Muscle layer of colon (tissue), 2 donors: ENCODE measurements around the gene ABI2.

Source experiments
- H3K27ac ChIP-seq: one replicate; pipeline ENCODE4 v1.7.0; 2013; ENCODE audit warnings: low read depth, mild to moderate bottlenecking, low read length, moderate library complexity
- H3K27me3 ChIP-seq, 2 donors: one replicate each; pipeline ENCODE4 v1.7.0; 2013; ENCODE audit warnings: low read length in 2 of 2, mild to moderate bottlenecking in 2 of 2; ENCODE audit not compliant: insufficient read depth in 2 of 2, control insufficient read depth in 1 of 2
- H3K36me3 ChIP-seq: one replicate; pipeline ENCODE4 v1.7.0; 2013; ENCODE audit warnings: mild to moderate bottlenecking, low read length; ENCODE audit not compliant: insufficient read depth
- H3K4me1 ChIP-seq: one replicate; pipeline ENCODE4 v1.7.0; 2013; ENCODE audit warnings: mild to moderate bottlenecking, low read length; ENCODE audit not compliant: insufficient read depth
- H3K4me3 ChIP-seq, 2 donors: one replicate each; pipeline ENCODE4 v1.7.0; 2013; ENCODE audit warnings: low read length in 2 of 2, low read depth in 1 of 2, mild to moderate bottlenecking in 1 of 2, moderate library complexity in 1 of 2
- H3K9ac ChIP-seq: one replicate; pipeline ENCODE4 v1.7.0; 2013; ENCODE audit warnings: low read length
- H3K9me3 ChIP-seq: one replicate; pipeline ENCODE4 v1.7.0; 2013; ENCODE audit warnings: mild to moderate bottlenecking, low read length
- donor health status: abdominal sarcoma.
- donor health status: Adenocarcinoma of cecum.

Gene ABI2

DNA sequence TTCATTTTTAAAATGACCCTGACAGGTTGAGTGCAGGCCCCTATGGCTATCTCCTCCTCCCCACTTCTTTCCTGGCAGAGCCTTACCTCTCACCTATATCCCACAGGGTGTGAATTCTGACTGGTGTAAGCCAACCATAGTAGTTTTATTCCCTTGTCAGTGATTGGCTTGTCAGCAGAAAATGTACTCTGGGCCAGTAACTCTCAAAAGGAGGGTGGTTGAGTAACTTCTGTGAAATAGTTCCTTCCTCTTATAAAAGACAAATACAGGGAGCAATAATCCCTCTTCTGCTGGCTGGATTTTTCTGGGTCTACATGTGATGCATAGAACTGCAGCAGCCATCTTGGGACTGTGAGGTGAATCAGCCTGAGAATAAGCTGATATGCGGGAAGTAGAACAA is 123.5 kb downstream of the ABI2 start:
- no peak overlapping the region for H3K9ac ChIP-seq
- H3K36me3 ChIP-seq: peaks cover 6% of the 10 kb centered on the region
- no peaks in the 10 kb centered on the region for H3K4me1 ChIP-seq
- no peaks in the 10 kb centered on the region for H3K9me3 ChIP-seq
- no peak overlapping the region for H3K27ac ChIP-seq
- H3K4me3 ChIP-seq: no peak overlapping the region
- no peaks in the 10 kb centered on the region for H3K27me3 ChIP-seq

GRCh38 chr2:203453858-203454451 is 125.8 kb downstream of the ABI2 start:
- no peaks in the 10 kb centered on the region for H3K4me1 ChIP-seq
- H3K27me3 ChIP-seq: no peaks in the 10 kb centered on the region
- no peak overlapping the region for H3K9ac ChIP-seq
- no peak overlapping the region for H3K27ac ChIP-seq
- H3K36me3 ChIP-seq: peaks cover 6% of the 10 kb centered on the region
- no peaks in the 10 kb centered on the region for H3K9me3 ChIP-seq
- no peak overlapping the region for H3K4me3 ChIP-seq

- no peak overlapping the region for H3K9ac ChIP-seq
- no peak overlapping the region for H3K4me3 ChIP-seq
- H3K27me3 ChIP-seq: no peaks in the 10 kb centered on the region
- H3K27ac ChIP-seq: no peak overlapping the region
- H3K4me1 ChIP-seq: no peaks in the 10 kb centered on the region
- peaks cover 10% of the 10 kb centered on the region for H3K36me3 ChIP-seq
- H3K9me3 ChIP-seq: no peaks in the 10 kb centered on the region
Measured at GRCh38 chr2:203455209-203455608, 127.0 kb downstream of the ABI2 start.

DNA sequence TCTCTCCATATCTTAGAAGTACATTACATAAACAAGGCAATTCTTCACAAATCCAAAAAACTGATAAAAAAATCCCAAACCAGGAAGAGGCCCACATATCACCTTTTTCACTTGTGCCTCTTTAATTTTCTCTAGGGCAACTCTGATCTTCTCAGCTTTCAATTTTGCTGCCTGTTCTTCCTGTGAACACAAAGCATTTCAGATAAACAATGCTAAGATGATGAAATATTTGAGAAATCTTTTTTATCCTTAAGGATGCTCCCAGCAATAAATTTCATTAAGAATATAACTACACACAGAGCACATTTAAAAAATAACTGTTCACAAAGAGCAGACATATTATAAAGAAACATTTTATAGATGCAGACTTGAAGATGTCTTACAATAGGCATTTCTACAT is 133.6 kb downstream of the ABI2 start:
- no peak overlapping the region for H3K9ac ChIP-seq
- H3K36me3 ChIP-seq: peaks cover 4% of the 10 kb centered on the region
- no peaks in the 10 kb centered on the region for H3K9me3 ChIP-seq
- H3K4me3 ChIP-seq: no peak overlapping the region
- no peaks in the 10 kb centered on the region for H3K27me3 ChIP-seq
- no peak overlapping the region for H3K27ac ChIP-seq
- H3K4me1 ChIP-seq: no peaks in the 10 kb centered on the region

DNA sequence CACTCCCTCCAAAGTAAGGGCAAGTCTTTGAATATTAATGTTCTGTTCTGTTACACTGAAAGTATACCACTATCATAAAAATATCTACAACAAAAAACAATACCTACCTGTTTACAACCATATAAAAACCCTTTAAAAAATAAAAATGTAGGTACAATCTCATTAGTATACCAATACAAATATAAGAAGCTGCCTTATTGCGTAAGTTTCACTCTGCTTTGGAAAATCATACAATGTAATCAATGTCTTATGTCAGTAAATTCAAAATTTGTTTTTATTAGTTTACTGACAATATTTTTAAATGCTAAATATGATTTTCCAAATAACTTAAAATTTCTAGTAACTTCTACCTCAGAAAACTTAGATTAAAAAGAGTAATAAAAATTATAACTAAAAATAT is 134.1 kb downstream of the ABI2 start:
- H3K9ac ChIP-seq: no peak overlapping the region
- no peaks in the 10 kb centered on the region for H3K27me3 ChIP-seq
- peaks cover 4% of the 10 kb centered on the region for H3K36me3 ChIP-seq
- H3K4me1 ChIP-seq: no peaks in the 10 kb centered on the region
- no peak overlapping the region for H3K4me3 ChIP-seq
- no peaks in the 10 kb centered on the region for H3K9me3 ChIP-seq
- no peak overlapping the region for H3K27ac ChIP-seq

DNA sequence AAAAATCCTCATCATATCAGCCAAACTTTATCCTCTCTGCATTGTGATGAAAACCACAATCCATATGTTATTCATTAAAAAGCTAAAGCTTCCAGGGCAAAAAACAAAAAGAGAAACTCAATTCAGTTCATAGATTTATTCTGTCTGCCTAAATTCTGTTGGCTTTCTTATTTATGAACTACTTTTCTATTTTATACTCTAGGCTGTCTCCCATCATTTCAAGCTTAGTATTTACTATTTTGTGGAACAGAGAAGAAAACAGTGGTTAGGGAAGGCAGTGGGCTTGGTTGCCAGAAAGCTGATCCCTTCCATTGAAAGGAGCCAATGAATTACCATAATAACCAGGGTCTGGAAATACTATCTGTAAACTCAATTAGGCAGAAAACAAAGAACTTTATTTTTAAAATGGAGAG is 135.1 kb downstream of the ABI2 start:
- Histone ChIP-seq H3K4me3 (no peak overlapping the region), H3K9ac (no peak overlapping the region), H3K9me3 (no peaks in the 10 kb centered on the region), H3K4me1 (peaks cover 5% of the 10 kb centered on the region), H3K27me3 (no peaks in the 10 kb centered on the region), H3K27ac (no peak overlapping the region), H3K36me3 (peaks cover 4% of the 10 kb centered on the region)

- Histone ChIP-seq H3K4me1 (peaks cover 13% of the 10 kb centered on the region), H3K27me3 (no peaks in the 10 kb centered on the region), H3K36me3 (no peaks in the 10 kb centered on the region), H3K9ac (no peak overlapping the region), H3K27ac (no peak overlapping the region), H3K4me3 (no peak overlapping the region), H3K9me3 (no peaks in the 10 kb centered on the region)
Measured at GRCh38 chr2:203469546-203469945, 141.4 kb downstream of the ABI2 start.

DNA sequence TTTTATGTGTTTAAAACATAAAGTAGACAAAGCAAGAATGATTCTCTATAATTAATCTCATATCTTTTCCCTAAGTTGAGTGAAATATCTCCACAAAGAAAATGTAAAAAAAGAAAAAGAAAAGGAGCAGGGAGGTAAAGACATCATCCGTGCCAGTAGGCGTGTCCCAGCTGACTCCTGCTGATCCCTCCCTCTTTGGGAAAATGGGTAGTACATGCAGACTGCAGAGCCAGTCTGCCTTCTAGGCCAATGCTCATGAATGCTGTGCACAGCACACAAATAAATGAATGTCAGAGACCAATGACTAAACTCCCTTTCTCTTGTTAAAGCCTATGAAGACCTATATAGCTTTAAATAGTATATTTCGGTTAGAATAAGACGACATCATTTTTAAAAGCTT is 142.2 kb downstream of the ABI2 start:
- Histone ChIP-seq H3K9ac (no peak overlapping the region), H3K4me3 (no peak overlapping the region), H3K9me3 (no peaks in the 10 kb centered on the region), H3K36me3 (no peaks in the 10 kb centered on the region), H3K27ac (no peak overlapping the region), H3K4me1 (peaks cover 13% of the 10 kb centered on the region), H3K27me3 (no peaks in the 10 kb centered on the region)

- Histone ChIP-seq H3K27me3 (no peaks in the 10 kb centered on the region), H3K9me3 (no peaks in the 10 kb centered on the region), H3K9ac (no peak overlapping the region), H3K4me1 (peaks cover 13% of the 10 kb centered on the region), H3K36me3 (no peaks in the 10 kb centered on the region), H3K4me3 (no peak overlapping the region), H3K27ac (no peak overlapping the region)
Measured at GRCh38 chr2:203471323-203471722, 143.1 kb downstream of the ABI2 start.

DNA sequence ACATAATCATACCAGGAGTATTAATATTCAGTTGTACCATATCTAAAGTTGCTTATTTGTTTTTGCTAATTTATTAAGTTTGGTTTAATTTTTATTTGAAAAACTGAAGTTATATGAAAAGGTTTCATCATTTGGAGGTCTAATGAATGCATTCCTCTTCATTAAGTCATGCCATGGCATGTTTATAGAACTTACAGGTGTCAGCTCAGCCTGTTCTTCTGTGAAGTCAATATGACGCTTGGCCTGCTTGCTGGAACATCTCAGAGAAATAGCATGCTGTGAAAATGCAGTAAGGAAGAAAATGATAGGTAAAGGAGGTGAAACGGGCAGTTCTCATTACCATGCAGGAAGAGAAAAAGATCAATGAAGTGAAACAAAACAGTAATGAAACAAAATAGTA is 148.7 kb downstream of the ABI2 start:
- H3K27me3 ChIP-seq: no peaks in the 10 kb centered on the region
- H3K4me1 ChIP-seq: no peaks in the 10 kb centered on the region
- H3K9me3 ChIP-seq: no peaks in the 10 kb centered on the region
- H3K36me3 ChIP-seq: no peaks in the 10 kb centered on the region
- H3K4me3 ChIP-seq: no peak overlapping the region
- H3K9ac ChIP-seq: no peak overlapping the region
- H3K27ac ChIP-seq: no peak overlapping the region

DNA sequence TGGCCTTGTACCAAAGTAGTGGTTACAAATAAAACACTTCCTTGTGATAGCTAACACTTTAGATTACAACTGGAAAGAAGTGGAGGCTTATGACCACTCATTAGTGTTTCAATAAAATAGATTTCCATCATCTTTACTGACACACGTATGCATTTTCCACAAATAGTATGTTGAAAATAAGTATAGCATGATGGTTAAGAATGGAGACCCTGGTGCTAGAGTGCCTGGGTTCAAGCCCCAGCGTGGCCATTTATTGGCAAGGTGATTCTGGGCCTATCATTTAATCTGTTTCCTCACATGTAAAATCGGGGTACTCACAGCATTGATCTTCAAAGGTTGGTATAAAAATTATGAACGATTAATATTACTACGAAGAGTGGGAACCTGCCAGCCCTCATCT is 152.4 kb downstream of the ABI2 start:
- H3K4me1 ChIP-seq: no peaks in the 10 kb centered on the region
- H3K27me3 ChIP-seq: no peaks in the 10 kb centered on the region
- H3K4me3 ChIP-seq: no peak overlapping the region
- no peak overlapping the region for H3K27ac ChIP-seq
- no peaks in the 10 kb centered on the region for H3K9me3 ChIP-seq
- H3K9ac ChIP-seq: no peak overlapping the region
- no peaks in the 10 kb centered on the region for H3K36me3 ChIP-seq

DNA sequence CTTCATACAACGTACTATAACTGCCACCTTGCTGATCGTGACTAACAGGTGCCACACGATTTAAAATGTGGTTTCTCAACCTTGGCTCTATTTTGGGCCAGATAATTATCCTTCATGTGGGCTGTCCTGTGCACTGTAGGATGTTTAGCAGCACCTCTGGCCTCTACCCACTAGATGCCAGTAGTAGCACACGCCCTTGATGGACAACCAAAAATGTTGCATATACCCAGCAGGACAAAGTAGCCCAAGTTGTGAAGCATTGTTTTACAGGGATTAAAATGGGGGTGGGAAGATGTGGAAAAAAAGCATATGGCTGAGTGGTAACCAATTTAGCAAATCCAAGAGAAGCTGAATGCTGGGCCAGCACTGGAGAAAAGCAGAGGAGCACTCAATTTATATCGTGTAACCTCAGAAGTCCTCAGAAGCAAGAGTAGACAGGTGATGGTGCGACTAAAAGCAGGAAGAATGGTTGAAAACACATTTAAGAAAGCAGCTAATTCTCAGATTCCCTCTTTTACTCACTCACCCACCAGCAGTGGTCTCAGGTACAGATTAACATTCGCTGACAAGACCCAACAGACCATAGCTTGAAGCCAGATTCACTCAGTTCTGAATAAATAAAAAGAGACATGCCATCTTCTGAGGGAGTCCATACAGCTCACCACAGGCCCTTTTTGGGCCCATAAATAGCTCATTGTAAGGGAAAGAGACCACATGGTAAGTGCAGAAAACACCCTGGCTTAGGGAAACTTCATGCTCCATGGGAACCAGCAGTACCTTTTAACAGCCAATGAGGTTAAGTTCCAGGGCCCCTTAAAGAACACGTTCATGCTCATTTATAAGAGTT is 156.3 kb downstream of the ABI2 start:
- Histone ChIP-seq H3K36me3 (no peaks in the 10 kb centered on the region), H3K9me3 (no peaks in the 10 kb centered on the region), H3K4me1 (no peaks in the 10 kb centered on the region), H3K4me3 (no peak overlapping the region), H3K9ac (no peak overlapping the region), H3K27ac (no peak overlapping the region), H3K27me3 (no peaks in the 10 kb centered on the region)
